ENCODE measurements around the gene CCDC38. TPM values are rescaled to one million over a fixed set of nuclear protein-coding genes. Genes with fewer than 3 reads are reported as not detected.

CCDC38 gene
- total RNA-seq, 1 donor from 2014 or later, result not detected

DNA sequence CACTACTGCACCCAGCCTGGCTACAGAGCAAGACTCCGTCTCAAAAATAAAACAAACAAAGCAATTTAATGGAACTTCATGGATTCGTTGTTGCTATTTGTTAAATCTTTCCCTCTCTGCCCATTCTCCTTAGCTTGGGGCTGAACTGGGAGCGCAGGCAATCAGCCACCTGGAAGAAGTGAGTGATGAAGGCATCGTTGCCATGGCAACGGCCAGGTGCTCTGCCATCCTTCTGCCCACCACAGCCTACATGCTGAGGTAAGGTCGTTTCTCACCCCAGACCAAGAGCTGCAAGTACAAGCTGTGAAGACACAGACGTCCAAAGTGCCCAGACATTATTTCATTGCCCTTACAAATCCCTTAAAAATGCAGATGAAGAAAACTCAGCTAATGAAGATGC, 19.8 kb upstream of the CCDC38 start:
- no peak for DNase-seq (ENCODE audit: low read depth in 2 of 2)

GRCh38 chr12:95960241-95960640, 17.8 kb upstream of the CCDC38 start:
- DNase-seq (ENCODE audit: low read depth in 2 of 2), result no peak

DNA sequence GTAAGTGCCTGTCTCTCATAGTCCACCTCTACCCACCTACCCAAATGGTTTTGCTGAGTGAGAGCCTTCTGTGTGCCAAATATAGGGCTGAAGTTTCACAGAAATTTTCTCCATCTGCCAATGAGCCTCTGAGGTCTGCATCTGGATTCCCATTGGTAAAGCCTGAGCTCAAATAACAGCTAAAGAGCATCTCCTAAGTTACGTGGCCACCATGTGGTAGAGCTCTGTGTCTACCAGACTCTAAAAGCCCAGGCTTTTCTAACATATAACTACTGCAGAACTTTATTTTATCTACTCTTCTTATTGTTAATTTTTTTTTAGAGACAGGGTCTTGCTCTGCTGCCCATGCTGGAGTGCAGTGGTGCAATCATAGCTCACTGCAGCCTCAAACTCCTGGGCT, 16.7 kb upstream of the CCDC38 start:
- peak; percentile 16 to 32 for DNase-seq (ENCODE audit: low read depth in 2 of 2)

GRCh38 chr12:95956557-95957145, 14.2 kb upstream of the CCDC38 start:
- no peak for DNase-seq (ENCODE audit: low read depth in 2 of 2)

DNA sequence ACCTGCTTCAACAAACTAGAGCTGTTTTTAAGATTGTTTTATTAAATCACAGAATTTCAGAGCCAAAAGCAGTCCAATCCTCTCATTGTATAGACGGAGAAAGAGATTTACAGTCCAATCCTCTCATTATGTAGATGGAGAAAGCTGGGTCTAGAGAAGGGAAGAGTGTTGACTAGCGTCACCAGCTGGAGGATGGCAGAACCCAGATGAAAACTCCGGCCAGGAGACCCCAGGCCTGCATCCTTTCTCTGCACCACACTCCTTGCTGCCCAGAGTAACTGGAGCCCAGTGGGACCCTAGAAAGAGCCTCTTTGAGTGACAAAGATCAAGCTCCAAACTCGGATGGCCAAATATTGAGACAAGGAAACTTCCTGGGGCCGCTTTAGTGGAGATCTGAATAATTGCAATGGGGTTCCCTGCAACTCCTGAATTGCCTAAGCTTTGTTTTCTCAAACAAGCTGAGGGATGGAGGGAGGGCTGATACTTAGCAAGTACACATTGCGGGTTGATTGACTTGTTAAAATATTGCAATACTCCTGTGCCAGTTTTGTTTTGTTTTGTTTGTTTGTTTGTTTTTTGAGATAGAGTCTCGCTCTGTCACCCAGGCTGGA, 13.2 kb upstream of the CCDC38 start:
- no peak for DNase-seq (ENCODE audit: low read depth in 2 of 2)

DNA sequence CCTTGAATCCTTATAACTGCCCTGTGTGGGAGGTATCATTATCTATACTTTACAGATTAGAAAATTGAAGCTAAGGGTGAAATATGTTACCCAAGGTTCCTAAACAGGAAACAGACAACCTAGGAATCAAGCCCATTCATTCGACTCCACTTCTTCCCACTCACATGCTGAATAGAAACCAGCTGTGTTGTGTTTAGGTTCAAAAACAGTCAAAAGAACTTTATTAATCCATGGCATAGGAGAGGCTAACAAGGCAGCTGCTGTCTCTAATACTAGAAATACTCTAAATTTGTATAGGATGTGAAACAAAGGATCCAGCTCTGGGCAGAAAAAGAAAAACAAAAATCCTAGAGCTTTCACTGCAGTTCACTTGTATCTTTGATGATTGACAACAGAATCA, 10.6 kb upstream of the CCDC38 start:
- no peak for DNase-seq (ENCODE audit: low read depth in 2 of 2)

- no peak for DNase-seq (ENCODE audit: low read depth in 2 of 2)
Observed at GRCh38 chr12:95951515-95951914, 9.1 kb upstream of the CCDC38 start.

DNA sequence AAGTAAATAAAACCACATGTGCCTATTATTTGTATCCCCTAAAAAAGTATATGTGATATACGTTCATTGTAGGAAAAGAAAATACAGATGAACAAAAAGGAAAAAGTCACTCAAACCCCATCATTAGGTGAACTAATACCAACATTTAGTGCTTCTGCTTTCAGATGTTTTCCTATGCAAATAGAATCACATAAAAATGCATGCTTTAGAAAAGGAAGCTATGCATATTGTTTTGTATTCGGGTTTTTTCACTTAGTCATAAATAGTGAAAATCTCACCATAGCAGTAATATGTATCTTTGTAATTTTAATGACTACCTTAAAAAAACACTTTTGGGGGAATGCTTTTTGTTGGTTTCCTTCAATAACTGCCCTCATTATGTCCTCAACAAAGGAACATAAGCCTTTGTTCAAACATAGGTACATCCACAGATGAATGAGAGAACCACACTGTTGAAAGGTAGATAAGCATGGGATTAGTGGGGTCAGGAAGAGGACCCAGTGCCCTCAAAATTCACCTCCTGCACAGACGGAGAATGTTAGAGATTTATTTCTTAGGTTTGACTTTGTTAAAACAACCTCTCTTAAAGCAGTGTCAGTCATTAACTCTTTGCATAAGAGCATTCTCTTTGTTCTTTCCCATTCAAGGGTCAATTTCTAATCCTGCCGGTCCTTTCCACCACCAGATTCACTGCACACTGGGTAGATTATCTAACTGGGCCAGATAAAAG, 7.2 kb upstream of the CCDC38 start:
- DNase-seq (ENCODE audit: low read depth in 2 of 2), result no peak

DNA sequence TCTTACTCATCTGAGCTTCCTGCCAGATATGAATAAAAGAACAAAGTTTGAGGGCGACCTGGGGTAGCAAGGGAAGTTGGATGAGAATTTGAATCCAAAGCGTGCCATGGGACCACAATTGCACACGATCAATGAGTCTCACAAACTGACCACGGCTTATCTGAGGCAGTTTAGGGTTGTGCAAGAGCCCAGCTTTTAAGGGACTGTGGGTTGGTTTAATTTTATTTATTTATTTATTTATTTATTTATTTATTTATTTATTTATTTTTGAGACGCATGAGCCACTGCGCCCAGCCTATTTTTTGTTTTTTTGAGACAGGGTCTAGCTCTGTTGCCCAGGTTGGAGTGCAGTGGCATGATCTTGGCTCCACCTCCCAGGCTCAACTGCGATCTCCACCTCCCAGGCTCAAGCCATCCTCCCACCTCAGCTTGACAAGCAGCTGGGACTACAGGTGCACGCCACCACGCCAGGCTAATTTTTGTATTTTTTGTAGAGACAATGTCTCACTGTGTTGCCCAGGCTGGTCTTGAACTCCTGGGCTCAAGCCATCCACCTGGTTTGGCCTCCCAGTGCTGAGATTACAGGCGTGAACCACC, 1.8 kb upstream of the CCDC38 start:
- no peak for DNase-seq (ENCODE audit: low read depth in 2 of 2)

- peak; percentile 64 to 70 for DNase-seq (ENCODE audit: low read depth in 2 of 2)
Observed at GRCh38 chr12:95943330-95943842, 972 bp upstream of the CCDC38 start, which contains the start of gene AMDHD1. AMDHD1 (plus strand) TSS chr12:95943331; CDS start chr12:95943399, 68 bp downstream.

- no peak for DNase-seq (ENCODE audit: low read depth in 2 of 2)
Observed at GRCh38 chr12:95942101-95942523, 302 bp downstream of the CCDC38 start.

GRCh38 chr12:95940514-95940913, 1.9 kb downstream of the CCDC38 start:
- DNase-seq (ENCODE audit: low read depth in 2 of 2), result no peak

- DNase-seq (ENCODE audit: low read depth in 2 of 2), result no peak
Observed at GRCh38 chr12:95922231-95922630, 20.2 kb downstream of the CCDC38 start.

- no peak for DNase-seq (ENCODE audit: low read depth in 2 of 2)
Observed at GRCh38 chr12:95919110-95919509, 23.3 kb downstream of the CCDC38 start.

DNA sequence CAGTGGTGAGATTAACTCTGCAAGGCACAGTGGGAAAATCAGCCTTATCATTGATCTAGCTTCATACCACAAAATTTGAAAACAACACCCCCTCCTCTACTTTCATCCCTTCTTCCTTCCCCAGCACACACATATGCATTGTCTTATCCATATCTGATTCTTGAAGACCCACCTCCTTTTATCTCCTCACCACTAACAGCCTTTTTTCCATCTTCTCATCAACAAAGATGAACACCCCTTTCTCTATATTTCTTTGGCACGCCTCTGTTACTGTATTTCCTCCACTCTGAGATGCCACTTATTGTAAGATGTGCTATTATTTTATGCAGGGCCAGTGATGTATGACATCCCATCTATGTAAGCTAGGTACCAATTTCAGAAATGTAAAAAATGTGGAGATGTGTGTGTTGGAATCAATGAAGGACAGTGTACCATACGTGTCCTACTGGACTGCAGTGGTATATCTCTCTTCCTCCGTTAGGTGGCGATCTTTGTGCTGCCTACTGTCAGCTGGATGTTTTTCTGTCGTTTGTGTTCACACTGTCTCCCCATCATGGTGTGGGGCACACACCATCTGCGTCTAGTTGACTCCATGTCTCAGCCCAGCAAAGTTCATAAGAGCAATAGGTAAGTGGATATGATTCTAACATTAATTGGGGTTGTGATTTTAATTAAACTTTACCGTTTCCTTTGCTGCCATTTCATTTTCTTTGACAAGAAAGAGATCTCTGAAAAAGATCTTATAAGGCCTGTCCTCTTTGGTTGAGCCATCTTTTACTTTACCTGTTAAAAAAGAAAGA, 24.0 kb downstream of the CCDC38 start:
- DNase-seq (ENCODE audit: low read depth in 2 of 2), result peak; percentile 65 to 68

GRCh38 chr12:95909871-95910270, 32.5 kb downstream of the CCDC38 start:
- DNase-seq (ENCODE audit: low read depth in 2 of 2), result no peak

DNA sequence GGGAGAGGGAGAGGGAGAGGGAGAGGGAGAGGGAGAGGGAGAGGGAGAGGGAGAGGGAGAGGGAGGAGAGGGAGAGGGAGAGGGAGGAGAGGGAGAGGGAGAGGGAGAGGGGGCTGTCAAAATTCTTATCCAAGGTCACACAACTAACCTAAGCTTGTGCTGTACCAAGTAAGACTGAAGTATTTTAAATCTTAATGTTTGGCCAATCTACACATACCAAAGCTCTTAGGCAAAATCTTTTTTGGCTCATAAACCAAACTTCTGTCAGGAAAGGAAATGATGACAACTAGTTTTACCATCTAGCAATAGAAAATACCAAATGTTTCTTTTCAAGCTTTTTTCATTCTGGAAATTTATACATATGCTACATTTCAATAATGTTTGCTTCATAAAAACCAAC, 33.8 kb downstream of the CCDC38 start:
- DNase-seq (ENCODE audit: low read depth in 2 of 2), result peak; percentile 52 to 69

DNA sequence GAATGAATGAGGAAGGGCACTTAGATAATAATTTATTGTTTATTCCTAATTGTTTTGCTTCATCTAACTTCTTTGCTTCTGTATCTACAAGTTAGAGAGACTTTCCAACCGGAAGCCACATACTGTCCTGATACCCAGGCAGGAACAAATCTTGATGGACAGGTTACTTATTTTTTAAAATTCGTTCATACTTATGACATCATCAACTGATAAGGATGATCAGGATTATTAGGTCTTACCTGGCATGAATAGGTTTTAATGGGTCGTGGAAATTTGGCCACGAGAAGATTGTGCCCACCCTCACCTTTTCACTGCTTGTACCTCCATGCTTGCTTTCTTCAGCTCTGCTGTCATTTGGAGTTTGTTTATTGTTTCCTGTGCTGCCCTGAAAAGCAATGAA, 44.3 kb downstream of the CCDC38 start:
- DNase-seq (ENCODE audit: low read depth in 2 of 2), result no peak

- no peak for DNase-seq (ENCODE audit: low read depth in 2 of 2)
Observed at GRCh38 chr12:95896846-95897245, 45.6 kb downstream of the CCDC38 start.

- DNase-seq (ENCODE audit: low read depth in 2 of 2), result no peak
Observed at GRCh38 chr12:95890958-95891357, 51.5 kb downstream of the CCDC38 start.

DNA sequence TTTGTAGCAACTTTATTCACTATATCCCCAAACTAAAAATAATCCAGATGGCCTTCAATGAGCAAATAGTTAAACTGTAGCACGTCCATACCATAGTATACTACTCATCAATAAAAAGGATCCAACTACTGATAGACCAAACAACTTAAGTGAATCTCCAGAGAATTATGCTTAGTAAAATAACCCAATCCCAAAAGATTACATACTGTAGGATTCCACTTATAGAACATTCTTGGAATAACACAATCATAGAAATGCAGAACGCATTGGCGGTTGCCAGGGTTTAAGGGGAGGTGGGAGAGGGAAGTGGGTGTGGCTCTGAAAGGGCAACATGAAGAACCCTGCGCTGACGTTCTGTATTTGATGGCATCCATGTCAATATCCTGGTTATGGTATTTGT, 55.1 kb downstream of the CCDC38 start:
- no peak for DNase-seq (ENCODE audit: low read depth in 2 of 2)
